Measurements from ENCODE around the gene IL4R. TPM values are rescaled to one million over a fixed set of nuclear protein-coding genes. Genes with fewer than 3 reads are reported as not detected.
A peak's percentile ranks its signal among the peaks of the same experiment; 100 is the strongest.

Gene IL4R
- total RNA-seq, 1 donor from 2014 or later: 34.5 TPM

- TF ChIP-seq CTCF (IDR thresholded peaks at IDR 0.05): no peak
- Mint-ChIP-seq H3K9me3 (ENCODE audit: unreplicated experiment) (peaks cover 4% of the 10 kb centered on the region), H3K27me3 (ENCODE audit: unreplicated experiment) (no peaks in the 10 kb centered on the region), H3K4me1 (ENCODE audit: unreplicated experiment) (peaks cover 12% of the 10 kb centered on the region), H3K4me3 (ENCODE audit: unreplicated experiment) (no peak overlapping the region), H3K27ac (ENCODE audit: unreplicated experiment) (no peak overlapping the region), H3K36me3 (ENCODE audit: unreplicated experiment) (peaks cover 6% of the 10 kb centered on the region)
- no peak for DNase-seq (ENCODE audit: extremely low spot score, unreplicated experiment)
Observed at GRCh38 chr16:27365142-27366089, 51.6 kb downstream of the IL4R start.

GRCh38 chr16:27366687-27367460 is 53.1 kb downstream of the IL4R start:
- no peak for TF ChIP-seq CTCF (IDR thresholded peaks at IDR 0.05)
- no peak overlapping the region for H3K27ac Mint-ChIP-seq (ENCODE audit: unreplicated experiment)
- no peak overlapping the region for H3K4me3 Mint-ChIP-seq (ENCODE audit: unreplicated experiment)
- H3K9me3 Mint-ChIP-seq (ENCODE audit: unreplicated experiment): peaks cover 7% of the 10 kb centered on the region
- no peak for DNase-seq (ENCODE audit: extremely low spot score, unreplicated experiment)
- peaks cover 12% of the 10 kb centered on the region for H3K4me1 Mint-ChIP-seq (ENCODE audit: unreplicated experiment)
- H3K27me3 Mint-ChIP-seq (ENCODE audit: unreplicated experiment): no peaks in the 10 kb centered on the region
- H3K36me3 Mint-ChIP-seq (ENCODE audit: unreplicated experiment): peaks cover 4% of the 10 kb centered on the region

GRCh38 chr16:27367461-27368357 is 53.9 kb downstream of the IL4R start:
- H3K4me1 Mint-ChIP-seq (ENCODE audit: unreplicated experiment): peaks cover 12% of the 10 kb centered on the region
- peaks cover 7% of the 10 kb centered on the region for H3K9me3 Mint-ChIP-seq (ENCODE audit: unreplicated experiment)
- no peak overlapping the region for H3K4me3 Mint-ChIP-seq (ENCODE audit: unreplicated experiment)
- peak; percentile 89 for DNase-seq (ENCODE audit: extremely low spot score, unreplicated experiment)
- H3K27ac Mint-ChIP-seq (ENCODE audit: unreplicated experiment): peak overlapping the region; percentile 41
- no peaks in the 10 kb centered on the region for H3K36me3 Mint-ChIP-seq (ENCODE audit: unreplicated experiment)
- no peaks in the 10 kb centered on the region for H3K27me3 Mint-ChIP-seq (ENCODE audit: unreplicated experiment)
- TF ChIP-seq CTCF (IDR thresholded peaks at IDR 0.05): peak; percentile 95

- H3K4me1 Mint-ChIP-seq (ENCODE audit: unreplicated experiment): peaks cover 12% of the 10 kb centered on the region
- peaks cover 7% of the 10 kb centered on the region for H3K9me3 Mint-ChIP-seq (ENCODE audit: unreplicated experiment)
- no peaks in the 10 kb centered on the region for H3K27me3 Mint-ChIP-seq (ENCODE audit: unreplicated experiment)
- no peak overlapping the region for H3K4me3 Mint-ChIP-seq (ENCODE audit: unreplicated experiment)
- no peaks in the 10 kb centered on the region for H3K36me3 Mint-ChIP-seq (ENCODE audit: unreplicated experiment)
- peak; percentile 22 for TF ChIP-seq CTCF (IDR thresholded peaks at IDR 0.05)
- DNase-seq (ENCODE audit: extremely low spot score, unreplicated experiment): no peak
- H3K27ac Mint-ChIP-seq (ENCODE audit: unreplicated experiment): no peak overlapping the region
Observed at GRCh38 chr16:27368358-27368722, 54.6 kb downstream of the IL4R start.
